ENCODE data around the gene LDLRAD4. TPM values are rescaled to one million over a fixed set of nuclear protein-coding genes. Genes with fewer than 3 reads are reported as not detected.

The LDLRAD4 gene
- polyA plus RNA-seq, 4 donors, result 2.7 to 17.6 (median 7.0) TPM

- no peak overlapping the region for H3K4me3 ChIP-seq (ENCODE audit: low read depth in 1 of 3, low read length in 3 of 3)
- no peaks in the 10 kb centered on the region for H3K36me3 ChIP-seq (ENCODE audit: control insufficient read depth in 3 of 3, insufficient read depth in 2 of 3, low read depth in 1 of 3, low read length in 3 of 3)
- no peaks in the 10 kb centered on the region for H3K27me3 ChIP-seq (ENCODE audit: control insufficient read depth in 3 of 3, insufficient read depth in 3 of 3, low read length in 3 of 3)
- H3K27ac ChIP-seq (ENCODE audit: low read depth in 1 of 3, low read length in 2 of 3), result no peak overlapping the region
- H3K4me1 ChIP-seq (ENCODE audit: control insufficient read depth in 3 of 3, insufficient read depth in 2 of 3, low read depth in 1 of 3, low read length in 2 of 3), result no peaks in the 10 kb centered on the region
- WGBS, 3 donors, result 81 to 91% (median 85%) methylated on average over 19 of the region's 19 CpGs
- H3K9me3 ChIP-seq (ENCODE audit: control insufficient read depth in 2 of 2, insufficient read depth in 1 of 2, low read depth in 1 of 2, low read length in 1 of 2), result peaks cover 0 to 15% of the 10 kb centered on the region in 2 donors
- DNase-seq (no peak), FAIRE-seq (no peak)
These were observed 100.4 kb downstream of the LDLRAD4 start for GRCh38 chr18:13318731-13319501.

GRCh38 chr18:13319629-13320028 is 101.1 kb downstream of the LDLRAD4 start:
- H3K4me1 ChIP-seq (ENCODE audit: control insufficient read depth in 3 of 3, insufficient read depth in 2 of 3, low read depth in 1 of 3, low read length in 2 of 3), result no peaks in the 10 kb centered on the region
- H3K27me3 ChIP-seq (ENCODE audit: control insufficient read depth in 3 of 3, insufficient read depth in 3 of 3, low read length in 3 of 3), result no peaks in the 10 kb centered on the region
- no peak for FAIRE-seq
- no peak for DNase-seq
- peaks cover 0 to 12% of the 10 kb centered on the region in 2 donors for H3K9me3 ChIP-seq (ENCODE audit: control insufficient read depth in 2 of 2, insufficient read depth in 1 of 2, low read depth in 1 of 2, low read length in 1 of 2)
- no peaks in the 10 kb centered on the region for H3K36me3 ChIP-seq (ENCODE audit: control insufficient read depth in 3 of 3, insufficient read depth in 2 of 3, low read depth in 1 of 3, low read length in 3 of 3)
- 59 to 76% (median 61%) methylated on average over 4 of the region's 4 CpGs for WGBS, 3 donors
- H3K27ac ChIP-seq (ENCODE audit: low read depth in 1 of 3, low read length in 2 of 3), result no peak overlapping the region
- H3K4me3 ChIP-seq (ENCODE audit: low read depth in 1 of 3, low read length in 3 of 3), result no peak overlapping the region

- Histone ChIP-seq H3K36me3 (ENCODE audit: control insufficient read depth in 3 of 3, insufficient read depth in 2 of 3, low read depth in 1 of 3, low read length in 3 of 3) (no peaks in the 10 kb centered on the region), H3K9me3 (ENCODE audit: control insufficient read depth in 2 of 2, insufficient read depth in 1 of 2, low read depth in 1 of 2, low read length in 1 of 2) (peaks cover 0 to 9% of the 10 kb centered on the region in 2 donors), H3K27me3 (ENCODE audit: control insufficient read depth in 3 of 3, insufficient read depth in 3 of 3, low read length in 3 of 3) (no peaks in the 10 kb centered on the region), H3K4me1 (ENCODE audit: control insufficient read depth in 3 of 3, insufficient read depth in 2 of 3, low read depth in 1 of 3, low read length in 2 of 3) (no peaks in the 10 kb centered on the region), H3K4me3 (ENCODE audit: low read depth in 1 of 3, low read length in 3 of 3) (no peak overlapping the region), H3K27ac (ENCODE audit: low read depth in 1 of 3, low read length in 2 of 3) (no peak overlapping the region)
- 88 to 92% (median 89%) methylated on average over 8 of the region's 8 CpGs for WGBS, 3 donors
- no peak for DNase-seq
- no peak for FAIRE-seq
These were observed 101.5 kb downstream of the LDLRAD4 start for GRCh38 chr18:13320096-13320495.

GRCh38 chr18:13320891-13321425 is 102.4 kb downstream of the LDLRAD4 start:
- Histone ChIP-seq H3K9me3 (ENCODE audit: control insufficient read depth in 2 of 2, insufficient read depth in 1 of 2, low read depth in 1 of 2, low read length in 1 of 2) (peaks cover 0 to 6% of the 10 kb centered on the region in 2 donors), H3K4me3 (ENCODE audit: low read depth in 1 of 3, low read length in 3 of 3) (no peak overlapping the region), H3K27ac (ENCODE audit: low read depth in 1 of 3, low read length in 2 of 3) (no peak overlapping the region), H3K4me1 (ENCODE audit: control insufficient read depth in 3 of 3, insufficient read depth in 2 of 3, low read depth in 1 of 3, low read length in 2 of 3) (no peaks in the 10 kb centered on the region), H3K27me3 (ENCODE audit: control insufficient read depth in 3 of 3, insufficient read depth in 3 of 3, low read length in 3 of 3) (no peaks in the 10 kb centered on the region), H3K36me3 (ENCODE audit: control insufficient read depth in 3 of 3, insufficient read depth in 2 of 3, low read depth in 1 of 3, low read length in 3 of 3) (no peaks in the 10 kb centered on the region)
- DNase-seq, result no peak
- 89 to 95% (median 90%) methylated on average over 17 of the region's 17 CpGs for WGBS, 3 donors
- FAIRE-seq, result no peak

- DNase-seq, result no peak
- no peak overlapping the region for H3K27ac ChIP-seq (ENCODE audit: low read depth in 1 of 3, low read length in 2 of 3)
These were observed 103.4 kb downstream of the LDLRAD4 start for GRCh38 chr18:13321923-13322322.

GRCh38 chr18:13323186-13323585 is 104.6 kb downstream of the LDLRAD4 start:
- FAIRE-seq, result no peak

More at GRCh38 chr18:13321923-13322322, 103.4 kb downstream of the LDLRAD4 start:
- H3K9me3 ChIP-seq (ENCODE audit: control insufficient read depth in 2 of 2, insufficient read depth in 1 of 2, low read depth in 1 of 2, low read length in 1 of 2), result no peaks in the 10 kb centered on the region
- H3K36me3 ChIP-seq (ENCODE audit: control insufficient read depth in 3 of 3, insufficient read depth in 2 of 3, low read depth in 1 of 3, low read length in 3 of 3), result no peaks in the 10 kb centered on the region
- no peak for FAIRE-seq
- H3K4me3 ChIP-seq (ENCODE audit: low read depth in 1 of 3, low read length in 3 of 3), result no peak overlapping the region
- 1 to 91% (median 85%) methylated on average over 1 of the region's 1 CpG for WGBS, 3 donors
- H3K4me1 ChIP-seq (ENCODE audit: control insufficient read depth in 3 of 3, insufficient read depth in 2 of 3, low read depth in 1 of 3, low read length in 2 of 3), result no peaks in the 10 kb centered on the region
- no peaks in the 10 kb centered on the region for H3K27me3 ChIP-seq (ENCODE audit: control insufficient read depth in 3 of 3, insufficient read depth in 3 of 3, low read length in 3 of 3)

GRCh38 chr18:13324880-13325279 is 106.3 kb downstream of the LDLRAD4 start:
- H3K4me3 ChIP-seq (ENCODE audit: low read depth in 1 of 3, low read length in 3 of 3), result no peak overlapping the region
- whole genome bisulfite sequencing, 3 donors, result 80 to 89% (median 86%) methylated on average over 8 of the region's 8 CpGs
- peaks cover 0 to 7% of the 10 kb centered on the region in 2 donors for H3K9me3 ChIP-seq (ENCODE audit: control insufficient read depth in 2 of 2, insufficient read depth in 1 of 2, low read depth in 1 of 2, low read length in 1 of 2)
- H3K27me3 ChIP-seq (ENCODE audit: control insufficient read depth in 3 of 3, insufficient read depth in 3 of 3, low read length in 3 of 3), result no peaks in the 10 kb centered on the region
- no peak overlapping the region for H3K27ac ChIP-seq (ENCODE audit: low read depth in 1 of 3, low read length in 2 of 3)
- H3K36me3 ChIP-seq (ENCODE audit: control insufficient read depth in 3 of 3, insufficient read depth in 2 of 3, low read depth in 1 of 3, low read length in 3 of 3), result no peaks in the 10 kb centered on the region
- no peak for FAIRE-seq
- no peaks in the 10 kb centered on the region for H3K4me1 ChIP-seq (ENCODE audit: control insufficient read depth in 3 of 3, insufficient read depth in 2 of 3, low read depth in 1 of 3, low read length in 2 of 3)
- DNase-seq, result no peak

More at GRCh38 chr18:13323186-13323585, 104.6 kb downstream of the LDLRAD4 start:
- no peak overlapping the region for H3K4me3 ChIP-seq (ENCODE audit: low read depth in 1 of 3, low read length in 3 of 3)
- H3K27ac ChIP-seq (ENCODE audit: low read depth in 1 of 3, low read length in 2 of 3), result no peak overlapping the region
- no peaks in the 10 kb centered on the region for H3K4me1 ChIP-seq (ENCODE audit: control insufficient read depth in 3 of 3, insufficient read depth in 2 of 3, low read depth in 1 of 3, low read length in 2 of 3)
- H3K27me3 ChIP-seq (ENCODE audit: control insufficient read depth in 3 of 3, insufficient read depth in 3 of 3, low read length in 3 of 3), result no peaks in the 10 kb centered on the region
- peaks cover 0 to 5% of the 10 kb centered on the region in 2 donors for H3K9me3 ChIP-seq (ENCODE audit: control insufficient read depth in 2 of 2, insufficient read depth in 1 of 2, low read depth in 1 of 2, low read length in 1 of 2)
- no peaks in the 10 kb centered on the region for H3K36me3 ChIP-seq (ENCODE audit: control insufficient read depth in 3 of 3, insufficient read depth in 2 of 3, low read depth in 1 of 3, low read length in 3 of 3)
- 92 to 94% (median 93%) methylated on average over 9 of the region's 9 CpGs for WGBS, 3 donors
- DNase-seq, result no peak

GRCh38 chr18:13328213-13328612 is 109.7 kb downstream of the LDLRAD4 start:
- 84 to 97% (median 92%) methylated on average over 1 of the region's 1 CpG for WGBS, 3 donors
- DNase-seq (no peak), FAIRE-seq (no peak)
- H3K4me3 ChIP-seq (ENCODE audit: low read depth in 1 of 3, low read length in 3 of 3), result no peak overlapping the region
- no peaks in the 10 kb centered on the region for H3K4me1 ChIP-seq (ENCODE audit: control insufficient read depth in 3 of 3, insufficient read depth in 2 of 3, low read depth in 1 of 3, low read length in 2 of 3)
- H3K36me3 ChIP-seq (ENCODE audit: control insufficient read depth in 3 of 3, insufficient read depth in 2 of 3, low read depth in 1 of 3, low read length in 3 of 3), result no peaks in the 10 kb centered on the region
- no peaks in the 10 kb centered on the region for H3K27me3 ChIP-seq (ENCODE audit: control insufficient read depth in 3 of 3, insufficient read depth in 3 of 3, low read length in 3 of 3)
- peaks cover 0 to 7% of the 10 kb centered on the region in 2 donors for H3K9me3 ChIP-seq (ENCODE audit: control insufficient read depth in 2 of 2, insufficient read depth in 1 of 2, low read depth in 1 of 2, low read length in 1 of 2)
- H3K27ac ChIP-seq (ENCODE audit: low read depth in 1 of 3, low read length in 2 of 3), result no peak overlapping the region

Data from small intestine (tissue), 7 donors.